Body of pancreas (tissue), 4 donors: ENCODE results near the gene TBC1D17. TPM values are rescaled to one million over a fixed set of nuclear protein-coding genes. Genes with fewer than 3 reads are reported as not detected.

Source experiments
- ATAC-seq: fragments of 150-250 bp; one replicate; pipeline ENCODE4 v1.9.1; 2016
- DNase-seq, 4 donors: peaks; one replicate each; pipeline ENCODE4 v3.0.0-alpha.2; 2019
- H3K27ac ChIP-seq, 4 donors: fragments of 200-600 bp; sonication (generic); 1 replicate in 3 of 4; 2 replicates in 1 of 4; pipeline versions ENCODE4 v1.5.1 to v1.6.1; 2016 to 2019; ENCODE audit warnings: mild to moderate bottlenecking in 1 of 4, mixed read lengths in 1 of 4, moderate library complexity in 1 of 4
- H3K27me3 ChIP-seq, 2 donors: fragments of 200-600 bp; sonication (generic); one replicate each; pipeline ENCODE4 v1.6.0; 2016; ENCODE audit warnings: mild to moderate bottlenecking in 1 of 2
- H3K36me3 ChIP-seq, 2 donors: fragments of 200-600 bp; sonication (generic); replicated peaks in 1 of 2; 2 replicates each; pipeline ENCODE4 v1.5.1; 2016; ENCODE audit warnings: low read depth in 2 of 2; ENCODE audit not compliant: insufficient read depth in 1 of 2
- H3K4me1 ChIP-seq: fragments of 200-600 bp; sonication (generic); one replicate; pipeline ENCODE4 v1.6.0; 2016
- H3K4me3 ChIP-seq, 2 donors: fragments of 200-600 bp; sonication (generic); 1 replicate in 1 of 2; 2 replicates in 1 of 2; pipeline ENCODE4 v1.5.1; 2016 to 2019
- H3K9me3 ChIP-seq, 3 donors: fragments of 200-600 bp; sonication (generic); 1 replicate in 2 of 3; 2 replicates in 1 of 3; pipeline ENCODE4 v1.5.1; 2016
- POLR2A ChIP-seq, 3 donors: fragments of 450-650 bp; IDR thresholded peaks; one replicate each; pipeline ENCODE4 v1.6.1; 2016; ENCODE audit warnings: antibody characterized with exemption in 3 of 3, mild to moderate bottlenecking in 2 of 3
- WGBS, 2 donors: methylation state at CpG; one replicate each; pipeline ENCODE4 v1.1.5; 2017; 5-methylcytosine and 5-hydroxymethylcytosine counted together
- intact Hi-C: fragments of 100-400 bp; cut with DNase I; formaldehyde crosslinking; loops from one replicate; pipeline ENCODE4 v1.15.1; 2023
- total RNA-seq, 2 donors: library from RNA; depleted of rRNA; stranded (reverse); fragments of >200 nt; gene quantifications; one replicate each; pipeline ENCODE4 v1.1.0, GENCODE V29; 2016
- TF ChIP-seq, protein P1 (sequence below), 7 experiments: fragments of 450-650 bp in 4 of 7; fragments of 200-600 bp in 3 of 7; sonication (generic) in 3 of 7; IDR thresholded peaks; one replicate each; pipeline ENCODE4 v1.5.1; 2016 to 2019; ENCODE audit warnings: antibody characterized with exemption in 7 of 7

TBC1D17 gene
- total RNA-seq, 2 donors from 2014 or later, result 25.9 to 37.6 TPM

DNA sequence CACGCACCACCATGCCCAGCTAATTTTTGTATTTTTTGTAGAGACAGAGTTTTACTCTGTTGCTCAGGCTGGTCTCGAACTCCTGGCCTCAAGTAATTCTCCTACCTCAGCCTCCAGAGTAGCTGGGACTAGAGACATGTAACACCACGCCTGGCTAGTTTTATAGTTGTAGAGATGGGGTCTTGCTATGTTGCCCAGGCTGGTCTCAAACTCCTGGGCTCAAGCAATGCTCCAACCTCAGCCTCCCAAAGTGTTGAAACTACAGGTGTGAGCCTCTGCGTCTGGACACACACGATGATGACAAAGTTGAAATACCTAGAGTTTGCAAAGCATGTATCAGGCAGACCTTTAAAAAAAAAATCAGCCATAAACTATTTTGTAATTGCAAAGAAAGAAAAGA lies 31.1 kb upstream of the TBC1D17 start:
- Histone ChIP-seq H3K4me3 (no peak overlapping the region), H3K27me3 (no peaks in the 10 kb centered on the region), H3K27ac (no peak overlapping the region), H3K4me1 (peaks cover 8% of the 10 kb centered on the region), H3K9me3 (no peaks in the 10 kb centered on the region), H3K36me3 (no peaks in the 10 kb centered on the region)
- DNase-seq (no peak), ATAC-seq (no peak)
- WGBS, 2 donors, result 81 to 84% methylated on average over 5 of the region's 5 CpGs
- TF ChIP-seq POLR2A (IDR thresholded peaks at IDR 0.05), result no peak
- TF ChIP-seq, protein P1, sequence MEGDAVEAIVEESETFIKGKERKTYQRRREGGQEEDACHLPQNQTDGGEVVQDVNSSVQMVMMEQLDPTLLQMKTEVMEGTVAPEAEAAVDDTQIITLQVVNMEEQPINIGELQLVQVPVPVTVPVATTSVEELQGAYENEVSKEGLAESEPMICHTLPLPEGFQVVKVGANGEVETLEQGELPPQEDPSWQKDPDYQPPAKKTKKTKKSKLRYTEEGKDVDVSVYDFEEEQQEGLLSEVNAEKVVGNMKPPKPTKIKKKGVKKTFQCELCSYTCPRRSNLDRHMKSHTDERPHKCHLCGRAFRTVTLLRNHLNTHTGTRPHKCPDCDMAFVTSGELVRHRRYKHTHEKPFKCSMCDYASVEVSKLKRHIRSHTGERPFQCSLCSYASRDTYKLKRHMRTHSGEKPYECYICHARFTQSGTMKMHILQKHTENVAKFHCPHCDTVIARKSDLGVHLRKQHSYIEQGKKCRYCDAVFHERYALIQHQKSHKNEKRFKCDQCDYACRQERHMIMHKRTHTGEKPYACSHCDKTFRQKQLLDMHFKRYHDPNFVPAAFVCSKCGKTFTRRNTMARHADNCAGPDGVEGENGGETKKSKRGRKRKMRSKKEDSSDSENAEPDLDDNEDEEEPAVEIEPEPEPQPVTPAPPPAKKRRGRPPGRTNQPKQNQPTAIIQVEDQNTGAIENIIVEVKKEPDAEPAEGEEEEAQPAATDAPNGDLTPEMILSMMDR (IDR thresholded peaks at IDR 0.05), result no peak
- intact Hi-C loops, result no loop called here

DNA sequence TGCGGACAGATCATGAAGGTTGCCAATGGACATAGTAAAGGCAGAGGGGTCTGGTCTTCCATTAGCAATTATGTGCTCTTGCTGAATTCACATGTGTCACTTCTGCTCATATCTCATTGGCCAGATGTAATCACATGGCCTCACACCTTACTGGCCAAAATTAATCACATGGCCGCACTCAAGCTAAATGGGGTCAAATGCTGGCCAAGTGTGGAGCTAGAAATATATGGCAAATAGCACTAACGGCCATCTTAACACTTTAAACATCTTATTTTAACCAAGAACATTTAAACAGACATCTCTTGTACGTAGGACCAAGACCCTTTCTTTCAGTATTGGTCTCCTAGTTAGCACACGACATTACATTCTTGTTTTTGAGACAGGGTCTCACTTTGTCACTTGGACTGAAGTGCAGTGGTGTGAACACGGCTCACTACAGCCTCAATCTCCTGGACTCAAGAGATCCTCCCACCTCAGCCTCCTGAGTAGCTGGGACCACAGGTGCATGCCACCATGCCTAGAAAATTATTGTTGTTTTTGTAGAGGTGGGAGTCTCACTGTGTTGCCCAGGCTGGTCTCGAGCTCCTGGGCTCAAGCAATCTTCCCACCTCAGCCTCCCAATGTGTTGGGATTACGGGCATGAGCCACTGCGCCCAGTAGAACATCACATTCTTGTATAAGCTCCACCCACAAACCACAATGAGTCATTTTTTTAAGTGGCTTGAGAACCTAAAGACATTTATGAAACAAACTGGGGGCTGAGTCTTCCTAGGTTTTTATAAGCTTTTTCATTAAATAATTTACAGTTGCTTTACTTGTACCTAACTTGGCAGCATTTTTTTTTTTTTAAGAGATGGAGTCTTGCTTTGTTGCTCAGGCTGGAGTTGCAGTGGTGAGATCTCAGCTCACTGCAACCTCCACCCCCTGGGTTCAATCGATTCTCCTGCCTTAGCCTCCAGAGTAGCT lies 29.5 kb upstream of the TBC1D17 start:
- WGBS, 2 donors, result 87 to 88% methylated on average over 9 to 10 of the region's 10 CpGs
- no peaks in the 10 kb centered on the region for H3K27me3 ChIP-seq
- ATAC-seq (no peak), DNase-seq (peak in 1 of 4 donors; percentile 8)
- TF ChIP-seq, protein P1 (IDR thresholded peaks at IDR 0.05), result no peak
- no peak for TF ChIP-seq POLR2A (IDR thresholded peaks at IDR 0.05)
- H3K4me3 ChIP-seq, result no peak overlapping the region
- H3K36me3 ChIP-seq, result no peaks in the 10 kb centered on the region
- peaks cover 20% of the 10 kb centered on the region for H3K4me1 ChIP-seq
- no peaks in the 10 kb centered on the region for H3K9me3 ChIP-seq
- no peak overlapping the region for H3K27ac ChIP-seq
- intact Hi-C loops, result no loop called here

DNA sequence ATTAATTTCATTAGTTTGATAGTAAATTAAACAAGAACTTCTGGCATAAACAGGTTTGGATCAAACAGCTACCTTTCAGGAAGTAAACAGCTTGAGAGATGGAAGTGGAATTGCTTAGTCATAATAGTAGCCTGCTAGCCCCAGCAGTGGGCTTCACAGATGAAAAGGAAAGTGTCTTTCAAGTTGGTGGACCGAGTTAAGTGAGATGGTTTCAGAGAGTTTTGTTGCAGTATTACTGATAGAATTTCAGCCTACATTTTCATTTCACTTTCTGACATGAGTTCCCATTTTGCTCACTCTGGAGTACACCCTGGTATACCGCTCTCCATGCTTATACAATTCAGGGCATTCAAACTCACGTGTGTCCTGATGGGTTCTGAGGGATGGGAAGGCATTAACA lies 28.6 kb upstream of the TBC1D17 start:
- no peak for TF ChIP-seq POLR2A (IDR thresholded peaks at IDR 0.05)
- TF ChIP-seq, protein P1 (IDR thresholded peaks at IDR 0.05), result no peak
- intact Hi-C loops, result no loop called here
- Histone ChIP-seq H3K9me3 (no peaks in the 10 kb centered on the region), H3K4me3 (no peak overlapping the region), H3K27me3 (no peaks in the 10 kb centered on the region), H3K36me3 (no peaks in the 10 kb centered on the region), H3K27ac (no peak overlapping the region), H3K4me1 (peaks cover 30% of the 10 kb centered on the region)
- DNase-seq (no peak), ATAC-seq (no peak)
- 85 to 89% methylated on average over 3 of the region's 3 CpGs for WGBS, 2 donors

DNA sequence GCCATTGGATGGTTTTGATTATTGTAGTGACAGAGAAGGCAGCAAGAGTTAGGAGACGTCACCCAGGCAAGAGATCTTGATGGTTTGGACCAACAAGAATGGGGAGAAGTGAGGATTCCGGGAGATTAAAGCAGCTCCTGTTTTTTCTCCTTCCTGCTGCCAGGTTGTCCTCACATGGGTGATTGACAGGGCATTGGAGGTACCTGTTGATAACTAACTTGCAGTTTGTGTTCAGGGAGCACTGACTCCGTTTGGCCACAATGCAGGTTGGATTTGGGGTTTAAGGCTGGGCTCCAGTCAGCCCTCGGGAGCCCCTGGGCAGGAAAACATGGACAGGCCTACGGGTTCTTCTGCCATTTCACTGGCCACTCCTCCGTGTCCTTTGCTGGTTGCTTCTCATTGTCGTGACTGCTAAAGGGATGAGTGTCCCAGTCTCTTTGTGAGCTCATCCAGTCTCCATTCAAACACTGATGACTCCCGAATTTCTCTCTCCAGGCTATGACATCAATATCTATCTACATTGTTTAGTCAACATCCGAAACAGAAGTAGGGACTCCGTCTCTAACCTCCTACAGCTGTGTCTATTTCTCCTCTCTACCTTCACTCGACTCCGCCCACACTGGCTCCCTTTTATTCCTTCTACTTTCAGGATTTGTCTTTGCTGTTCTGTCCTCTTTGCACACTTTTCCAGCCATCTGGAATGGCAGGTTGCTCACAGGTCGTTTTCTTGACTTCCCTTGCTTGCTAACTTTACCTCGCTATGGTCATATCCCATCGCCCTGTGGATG lies 27.9 kb upstream of the TBC1D17 start:
- no peak overlapping the region for H3K4me3 ChIP-seq
- H3K9me3 ChIP-seq, result no peaks in the 10 kb centered on the region
- TF ChIP-seq, protein P1 (IDR thresholded peaks at IDR 0.05), result no peak
- H3K36me3 ChIP-seq, result no peaks in the 10 kb centered on the region
- intact Hi-C loops, result no loop called here
- 85 to 87% methylated on average over 14 to 15 of the region's 15 CpGs for WGBS, 2 donors
- DNase-seq (no peak), ATAC-seq (no peak)
- peak overlapping the region in 3 of 4 donors; percentile 99 for H3K27ac ChIP-seq
- peaks cover 36% of the 10 kb centered on the region for H3K4me1 ChIP-seq
- no peaks in the 10 kb centered on the region for H3K27me3 ChIP-seq
